HL-60 (cell line): ENCODE measurements around the gene CDKL2.
"Not testable (repeated sequence)": the region's sequence is repeated elsewhere in the genome, so short reads cannot be mapped to it uniquely, and the experiment has no call there.

ENCODE experiments used
- GABPA ChIP-seq: IDR thresholded peaks from 2 replicates; pipeline ENCODE4 v1.6.1; 2012; ENCODE audit warnings: low read depth
- POLR2AphosphoS5 ChIP-seq: IDR thresholded peaks from 2 replicates; pipeline ENCODE4 v1.6.1; 2012; ENCODE audit warnings: low read depth
- SPI1 ChIP-seq: IDR thresholded peaks from 2 replicates; pipeline ENCODE4 v1.6.1; 2012; ENCODE audit warnings: low read depth, mild to moderate bottlenecking, borderline replicate concordance
- TF ChIP-seq, protein P1 (sequence below): IDR thresholded peaks from one replicate; pipeline ENCODE4 v1.5.1; 2011; ENCODE audit warnings: low read length, control low read depth, inconsistent platforms; ENCODE audit not compliant: insufficient read depth
- TF ChIP-seq, protein P2 (sequence below): IDR thresholded peaks from 2 replicates; pipeline ENCODE4 v1.6.1; 2012; ENCODE audit warnings: low read depth; ENCODE audit not compliant: insufficient replicate concordance

DNA sequence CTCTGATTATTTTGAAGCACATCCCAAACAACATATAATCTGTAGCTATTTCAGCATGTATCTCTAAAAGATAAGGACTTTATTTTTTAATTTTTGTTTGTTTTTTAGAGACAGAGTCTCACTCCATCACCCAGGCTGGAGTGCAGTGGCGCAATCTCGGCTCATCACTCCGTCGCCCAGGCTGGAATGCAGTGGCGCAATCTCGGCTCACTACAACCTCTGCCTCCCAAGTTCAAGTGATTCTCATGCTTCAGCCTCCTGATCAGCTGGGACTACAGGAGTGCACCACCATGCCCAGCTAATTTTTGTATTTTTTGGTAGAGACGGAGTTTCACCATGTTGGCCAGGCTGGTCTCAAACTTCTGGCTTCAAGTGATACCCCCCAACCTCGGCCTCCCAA lies 86.1 kb downstream of the CDKL2 start:
- TF ChIP-seq, protein P1, sequence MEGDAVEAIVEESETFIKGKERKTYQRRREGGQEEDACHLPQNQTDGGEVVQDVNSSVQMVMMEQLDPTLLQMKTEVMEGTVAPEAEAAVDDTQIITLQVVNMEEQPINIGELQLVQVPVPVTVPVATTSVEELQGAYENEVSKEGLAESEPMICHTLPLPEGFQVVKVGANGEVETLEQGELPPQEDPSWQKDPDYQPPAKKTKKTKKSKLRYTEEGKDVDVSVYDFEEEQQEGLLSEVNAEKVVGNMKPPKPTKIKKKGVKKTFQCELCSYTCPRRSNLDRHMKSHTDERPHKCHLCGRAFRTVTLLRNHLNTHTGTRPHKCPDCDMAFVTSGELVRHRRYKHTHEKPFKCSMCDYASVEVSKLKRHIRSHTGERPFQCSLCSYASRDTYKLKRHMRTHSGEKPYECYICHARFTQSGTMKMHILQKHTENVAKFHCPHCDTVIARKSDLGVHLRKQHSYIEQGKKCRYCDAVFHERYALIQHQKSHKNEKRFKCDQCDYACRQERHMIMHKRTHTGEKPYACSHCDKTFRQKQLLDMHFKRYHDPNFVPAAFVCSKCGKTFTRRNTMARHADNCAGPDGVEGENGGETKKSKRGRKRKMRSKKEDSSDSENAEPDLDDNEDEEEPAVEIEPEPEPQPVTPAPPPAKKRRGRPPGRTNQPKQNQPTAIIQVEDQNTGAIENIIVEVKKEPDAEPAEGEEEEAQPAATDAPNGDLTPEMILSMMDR: not testable (repeated sequence)
- TF ChIP-seq, protein P2, sequence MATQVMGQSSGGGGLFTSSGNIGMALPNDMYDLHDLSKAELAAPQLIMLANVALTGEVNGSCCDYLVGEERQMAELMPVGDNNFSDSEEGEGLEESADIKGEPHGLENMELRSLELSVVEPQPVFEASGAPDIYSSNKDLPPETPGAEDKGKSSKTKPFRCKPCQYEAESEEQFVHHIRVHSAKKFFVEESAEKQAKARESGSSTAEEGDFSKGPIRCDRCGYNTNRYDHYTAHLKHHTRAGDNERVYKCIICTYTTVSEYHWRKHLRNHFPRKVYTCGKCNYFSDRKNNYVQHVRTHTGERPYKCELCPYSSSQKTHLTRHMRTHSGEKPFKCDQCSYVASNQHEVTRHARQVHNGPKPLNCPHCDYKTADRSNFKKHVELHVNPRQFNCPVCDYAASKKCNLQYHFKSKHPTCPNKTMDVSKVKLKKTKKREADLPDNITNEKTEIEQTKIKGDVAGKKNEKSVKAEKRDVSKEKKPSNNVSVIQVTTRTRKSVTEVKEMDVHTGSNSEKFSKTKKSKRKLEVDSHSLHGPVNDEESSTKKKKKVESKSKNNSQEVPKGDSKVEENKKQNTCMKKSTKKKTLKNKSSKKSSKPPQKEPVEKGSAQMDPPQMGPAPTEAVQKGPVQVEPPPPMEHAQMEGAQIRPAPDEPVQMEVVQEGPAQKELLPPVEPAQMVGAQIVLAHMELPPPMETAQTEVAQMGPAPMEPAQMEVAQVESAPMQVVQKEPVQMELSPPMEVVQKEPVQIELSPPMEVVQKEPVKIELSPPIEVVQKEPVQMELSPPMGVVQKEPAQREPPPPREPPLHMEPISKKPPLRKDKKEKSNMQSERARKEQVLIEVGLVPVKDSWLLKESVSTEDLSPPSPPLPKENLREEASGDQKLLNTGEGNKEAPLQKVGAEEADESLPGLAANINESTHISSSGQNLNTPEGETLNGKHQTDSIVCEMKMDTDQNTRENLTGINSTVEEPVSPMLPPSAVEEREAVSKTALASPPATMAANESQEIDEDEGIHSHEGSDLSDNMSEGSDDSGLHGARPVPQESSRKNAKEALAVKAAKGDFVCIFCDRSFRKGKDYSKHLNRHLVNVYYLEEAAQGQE: not testable (repeated sequence)
- TF ChIP-seq POLR2AphosphoS5, GABPA, SPI1: not testable (repeated sequence)
